HG03432 (cell line): ENCODE results near the gene HCN2.
"Not testable (repeated sequence)": the region's sequence is repeated elsewhere in the genome, so short reads cannot be mapped to it uniquely, and the experiment has no call there.

ENCODE experiments used
- ATAC-seq: cut with Tn5 transposase; IDR thresholded peaks from one replicate; pipeline ENCODE4 v1.9.1; 2021; ENCODE audit warnings: mild to moderate bottlenecking, moderate library complexity; ENCODE audit not compliant: unreplicated experiment

The HCN2 gene

GRCh38 chr19:617551-618246, 28.0 kb downstream of the HCN2 start:
- ATAC-seq, result no peak

- ATAC-seq, result no peak
Measured at GRCh38 chr19:618247-618619, 28.6 kb downstream of the HCN2 start.

- no peak for ATAC-seq
Measured at GRCh38 chr19:618674-619285, 29.1 kb downstream of the HCN2 start.

GRCh38 chr19:619286-620002, 29.8 kb downstream of the HCN2 start:
- ATAC-seq, result no peak

GRCh38 chr19:620166-620862, 30.6 kb downstream of the HCN2 start:
- no peak for ATAC-seq

- ATAC-seq, result not testable (repeated sequence)
Measured at GRCh38 chr19:621191-621590, 31.5 kb downstream of the HCN2 start.

GRCh38 chr19:621819-622218, 32.1 kb downstream of the HCN2 start:
- ATAC-seq, result no peak

GRCh38 chr19:622666-623065, 33.0 kb downstream of the HCN2 start:
- ATAC-seq, result no peak

- no peak for ATAC-seq
Measured at GRCh38 chr19:623175-623916, 33.7 kb downstream of the HCN2 start.

GRCh38 chr19:623974-624373, 34.3 kb downstream of the HCN2 start:
- no peak for ATAC-seq

- ATAC-seq, result no peak
Measured at GRCh38 chr19:624433-625109, 34.9 kb downstream of the HCN2 start.

GRCh38 chr19:625257-625656, 35.6 kb downstream of the HCN2 start:
- ATAC-seq, result no peak

GRCh38 chr19:626566-626965, 36.9 kb downstream of the HCN2 start:
- not testable (repeated sequence) for ATAC-seq

- ATAC-seq, result no peak
Measured at GRCh38 chr19:628168-628567, 38.5 kb downstream of the HCN2 start.

GRCh38 chr19:629515-629914, 39.8 kb downstream of the HCN2 start:
- ATAC-seq, result not testable (repeated sequence)

GRCh38 chr19:629961-630714, 40.5 kb downstream of the HCN2 start:
- no peak for ATAC-seq

- ATAC-seq, result peak; percentile 22
Measured at GRCh38 chr19:632579-633067, 42.9 kb downstream of the HCN2 start.

GRCh38 chr19:633068-633785, 43.5 kb downstream of the HCN2 start, which contains the start of gene POLRMT:
TSS of gene POLRMT (minus strand) at chr19:633537. CDS start at chr19:633512, 25 bp downstream.
- peak; percentile 73 for ATAC-seq
